ENCODE results near the gene CTNNA2.

GRCh38 chr2:79580175-79580574 lies 67.3 kb downstream of the CTNNA2 start:
- TF ChIP-seq GATA2 (IDR thresholded peaks at IDR 0.05; ENCODE audit: low read depth, low read length) (no peak), GATA3 (IDR thresholded peaks at IDR 0.05; ENCODE audit: low read depth, low read length) (no peak)

All from SH-SY5Y (cell line).